ENCODE data around the gene SYNGR2.
A peak's percentile ranks its signal among the peaks of the same experiment; 100 is the strongest.
"Not testable (repeated sequence)": the region's sequence is repeated elsewhere in the genome, so short reads cannot be mapped to it uniquely, and the experiment has no call there.

SYNGR2 gene

DNA sequence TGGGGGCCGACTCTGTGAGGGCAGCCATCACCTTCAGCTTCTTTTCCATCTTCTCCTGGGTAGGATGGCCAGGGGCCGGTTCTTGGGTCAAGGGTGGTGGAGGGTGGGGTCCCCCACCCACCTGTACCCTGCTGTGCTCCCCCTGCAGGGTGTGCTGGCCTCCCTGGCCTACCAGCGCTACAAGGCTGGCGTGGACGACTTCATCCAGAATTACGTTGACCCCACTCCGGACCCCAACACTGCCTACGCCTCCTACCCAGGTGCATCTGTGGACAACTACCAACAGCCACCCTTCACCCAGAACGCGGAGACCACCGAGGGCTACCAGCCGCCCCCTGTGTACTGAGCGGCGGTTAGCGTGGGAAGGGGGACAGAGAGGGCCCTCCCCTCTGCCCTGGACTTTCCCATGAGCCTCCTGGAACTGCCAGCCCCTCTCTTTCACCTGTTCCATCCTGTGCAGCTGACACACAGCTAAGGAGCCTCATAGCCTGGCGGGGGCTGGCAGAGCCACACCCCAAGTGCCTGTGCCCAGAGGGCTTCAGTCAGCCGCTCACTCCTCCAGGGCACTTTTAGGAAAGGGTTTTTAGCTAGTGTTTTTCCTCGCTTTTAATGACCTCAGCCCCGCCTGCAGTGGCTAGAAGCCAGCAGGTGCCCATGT, 3.3 kb downstream of the SYNGR2 start:
- not testable (repeated sequence) for DNase-seq (ENCODE audit: low read depth)

DNA sequence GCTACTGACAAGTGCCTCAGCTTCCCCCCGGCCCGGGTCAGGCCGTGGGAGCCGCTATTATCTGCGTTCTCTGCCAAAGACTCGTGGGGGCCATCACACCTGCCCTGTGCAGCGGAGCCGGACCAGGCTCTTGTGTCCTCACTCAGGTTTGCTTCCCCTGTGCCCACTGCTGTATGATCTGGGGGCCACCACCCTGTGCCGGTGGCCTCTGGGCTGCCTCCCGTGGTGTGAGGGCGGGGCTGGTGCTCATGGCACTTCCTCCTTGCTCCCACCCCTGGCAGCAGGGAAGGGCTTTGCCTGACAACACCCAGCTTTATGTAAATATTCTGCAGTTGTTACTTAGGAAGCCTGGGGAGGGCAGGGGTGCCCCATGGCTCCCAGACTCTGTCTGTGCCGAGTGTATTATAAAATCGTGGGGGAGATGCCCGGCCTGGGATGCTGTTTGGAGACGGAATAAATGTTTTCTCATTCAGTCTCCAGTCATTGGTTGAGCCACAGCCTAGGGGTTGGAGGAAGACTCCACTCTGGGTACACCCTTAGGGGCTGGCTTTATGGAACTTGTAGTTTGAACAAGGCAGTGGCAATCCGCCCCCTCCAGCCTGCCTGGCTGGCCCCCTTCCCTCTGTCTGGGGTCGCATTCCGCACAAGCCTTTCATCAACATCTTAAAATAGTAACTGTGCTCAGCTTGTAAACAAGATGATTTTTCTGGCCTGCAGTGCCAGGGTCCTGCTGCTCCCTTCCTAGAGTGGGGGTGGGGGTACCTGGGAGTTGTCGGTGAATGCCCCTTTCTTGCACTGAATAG, 4.1 kb downstream of the SYNGR2 start:
- DNase-seq (ENCODE audit: low read depth) = no peak

DNA sequence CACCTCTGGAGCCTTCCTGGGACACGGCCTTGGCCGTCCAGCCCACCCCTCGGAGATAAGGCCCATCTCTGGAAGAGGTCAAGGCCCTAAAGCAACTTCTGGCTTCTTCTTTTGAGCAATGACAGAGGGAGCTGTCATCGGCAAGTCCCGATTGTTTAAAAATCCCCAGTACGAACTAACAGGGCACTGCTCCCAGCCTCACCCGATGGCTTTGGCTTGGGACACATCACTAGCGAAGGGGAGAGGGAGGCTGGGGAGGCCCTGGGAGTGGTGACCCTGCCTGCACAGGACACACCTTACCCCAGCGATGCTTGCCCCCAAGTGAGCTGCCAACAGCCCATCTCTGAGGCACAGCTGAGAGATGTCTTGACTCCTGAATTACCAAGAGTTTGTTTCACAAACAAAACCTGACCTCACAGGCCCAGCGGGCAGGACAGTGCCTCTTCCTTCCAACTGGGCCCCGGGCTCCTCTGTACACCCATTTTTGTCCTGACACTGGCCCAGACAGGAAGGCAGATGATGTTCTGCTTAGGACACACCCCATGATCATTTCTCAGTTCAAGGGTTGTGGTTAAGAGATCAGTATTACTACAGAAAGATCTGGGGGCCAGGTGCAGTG, 4.8 kb downstream of the SYNGR2 start:
- no peak for DNase-seq (ENCODE audit: low read depth)

DNA sequence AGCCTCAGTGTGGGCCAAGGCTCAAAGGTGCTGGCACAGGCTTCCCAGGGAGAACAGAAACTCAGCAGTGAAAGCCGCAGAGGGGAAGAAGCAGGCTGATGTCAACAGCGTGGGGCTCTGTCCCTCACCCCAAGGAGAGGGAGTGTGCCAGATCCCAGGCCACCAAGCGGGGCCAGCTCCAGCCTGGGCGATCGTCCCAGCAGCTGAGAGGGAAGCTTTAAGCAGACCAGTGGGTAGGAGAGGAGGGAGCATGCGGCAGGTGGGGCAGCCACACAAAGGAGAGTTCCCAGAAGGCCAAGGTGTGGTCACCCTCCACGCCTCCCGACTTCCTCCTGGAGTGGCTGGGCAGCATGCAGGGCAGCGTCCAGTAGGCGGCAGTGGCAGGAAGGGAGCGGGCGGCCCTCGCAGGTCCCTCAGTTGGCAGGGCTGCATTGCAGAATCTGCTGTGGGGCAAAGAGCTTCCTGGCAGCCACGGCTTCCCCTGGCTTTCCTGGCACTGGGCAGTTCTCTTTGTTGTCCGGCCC, 6.0 kb downstream of the SYNGR2 start:
- no peak for DNase-seq (ENCODE audit: low read depth)

DNA sequence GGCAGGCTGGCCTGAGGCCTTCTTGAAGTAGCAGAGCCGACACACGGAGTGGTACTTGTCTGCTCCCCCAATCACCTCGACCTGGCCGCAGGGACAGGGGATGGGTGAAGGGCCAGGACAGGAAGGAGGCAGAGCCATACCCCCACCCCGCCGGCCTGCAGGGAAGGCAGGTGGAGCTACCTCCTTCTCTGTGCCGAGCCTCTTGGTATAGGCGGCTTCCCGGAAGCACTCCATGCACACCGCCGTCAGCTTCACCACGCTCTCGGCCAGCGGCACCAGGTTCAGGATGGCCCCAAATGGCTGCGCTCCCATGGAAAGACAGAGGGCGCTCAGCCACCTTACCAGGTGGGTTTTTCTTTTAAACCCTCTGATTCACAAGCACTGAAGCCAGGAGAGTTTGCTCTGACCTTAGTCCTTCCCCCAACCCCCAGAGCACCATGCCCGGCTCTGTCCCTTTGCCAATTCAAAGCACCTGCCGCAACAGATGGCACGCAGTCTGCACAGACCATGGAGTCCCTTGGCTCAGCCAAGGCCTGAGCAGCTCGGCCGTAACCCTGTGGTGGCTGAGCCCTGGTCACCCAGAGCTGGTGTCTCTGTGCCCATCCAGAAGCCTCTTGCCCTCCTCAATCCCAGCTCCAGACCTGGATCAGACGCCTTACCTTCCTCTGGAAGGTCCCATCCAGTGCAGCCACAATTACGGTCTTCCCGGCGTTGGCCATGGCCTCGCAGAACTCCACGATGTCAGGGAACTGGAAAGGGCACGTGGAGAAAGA, 6.7 kb downstream of the SYNGR2 start:
- no peak for DNase-seq (ENCODE audit: low read depth)

DNA sequence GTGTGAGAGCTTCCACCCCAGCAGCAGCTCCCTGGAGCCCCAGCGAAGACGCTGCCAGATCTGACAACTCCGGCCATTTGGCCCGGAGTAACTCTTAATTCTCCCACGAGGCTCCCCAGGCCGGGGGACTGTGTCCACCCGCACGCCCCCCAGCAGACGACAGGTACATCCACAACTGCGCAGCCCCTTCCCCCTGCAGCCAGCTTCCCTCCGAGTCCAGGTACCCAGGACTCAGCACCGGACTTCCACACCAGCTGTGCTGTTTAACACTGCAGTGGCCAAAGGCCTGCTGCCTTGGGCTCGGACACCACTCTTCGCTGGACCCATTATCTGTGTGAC, 7.2 kb downstream of the SYNGR2 start:
- no peak for DNase-seq (ENCODE audit: low read depth)

DNA sequence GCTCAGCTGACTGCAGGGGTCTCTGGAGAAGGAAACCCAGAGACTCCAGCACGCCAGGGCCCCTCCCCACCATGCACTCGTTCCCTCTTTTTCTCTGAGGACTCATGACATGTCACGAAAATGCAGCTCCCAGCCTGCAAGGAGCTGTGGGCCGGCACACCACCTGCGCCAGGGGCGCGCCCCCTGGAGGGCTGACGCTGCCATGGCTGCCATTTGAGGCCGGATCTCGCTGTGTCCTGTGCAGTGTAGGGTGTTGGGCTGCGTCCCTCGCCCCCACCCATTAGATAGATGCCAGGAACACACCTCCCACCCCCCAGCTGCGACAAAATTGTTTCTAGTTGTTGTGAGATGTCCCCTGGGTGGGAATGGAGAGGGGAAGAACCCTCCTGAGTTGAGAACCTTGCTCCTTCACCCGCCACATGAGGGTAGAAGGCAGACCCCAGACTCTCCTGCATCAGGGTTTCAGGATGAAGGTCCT, 8.2 kb downstream of the SYNGR2 start:
- peak; percentile 61 for DNase-seq (ENCODE audit: low read depth)

DNA sequence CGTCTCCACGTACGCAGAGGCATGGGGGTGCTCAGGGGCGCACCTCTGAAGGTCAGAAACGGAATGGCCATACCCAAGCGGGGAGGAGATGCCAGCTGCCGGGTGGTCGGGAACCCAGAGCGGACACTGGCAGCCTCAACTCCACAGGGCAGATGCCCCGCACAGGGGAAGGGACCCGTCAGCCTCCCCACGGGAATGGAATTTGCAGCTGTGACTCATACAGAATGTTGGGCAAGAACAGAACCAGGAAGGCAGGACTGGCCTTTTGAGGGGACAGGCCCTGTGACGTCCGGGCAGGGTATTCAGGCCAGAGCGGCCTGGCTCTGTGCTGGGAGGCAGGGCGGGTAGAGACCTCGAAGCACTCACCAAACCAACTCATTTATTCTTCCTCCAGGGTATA, 11.0 kb downstream of the SYNGR2 start:
- no peak for DNase-seq (ENCODE audit: low read depth)

DNA sequence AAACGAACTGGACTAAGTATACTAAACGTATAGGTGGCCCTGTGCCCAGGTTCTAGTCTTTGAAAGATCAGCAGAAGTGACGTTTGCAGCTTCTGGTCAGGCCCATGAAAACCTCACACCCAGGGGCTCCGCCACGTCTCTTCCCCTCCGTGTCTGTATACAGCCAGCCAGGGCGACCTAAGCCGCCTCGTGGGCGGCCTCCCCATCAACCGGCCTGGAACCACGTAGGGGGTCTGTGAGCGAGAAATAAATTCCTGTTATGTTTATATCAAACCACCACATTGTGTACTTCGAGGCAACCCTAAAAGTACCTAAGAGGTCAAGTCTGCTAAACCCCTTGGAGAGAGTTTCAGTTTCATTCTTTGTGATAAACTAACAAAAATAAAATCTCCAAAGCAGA, 11.7 kb downstream of the SYNGR2 start:
- DNase-seq (ENCODE audit: low read depth) = no peak

DNA sequence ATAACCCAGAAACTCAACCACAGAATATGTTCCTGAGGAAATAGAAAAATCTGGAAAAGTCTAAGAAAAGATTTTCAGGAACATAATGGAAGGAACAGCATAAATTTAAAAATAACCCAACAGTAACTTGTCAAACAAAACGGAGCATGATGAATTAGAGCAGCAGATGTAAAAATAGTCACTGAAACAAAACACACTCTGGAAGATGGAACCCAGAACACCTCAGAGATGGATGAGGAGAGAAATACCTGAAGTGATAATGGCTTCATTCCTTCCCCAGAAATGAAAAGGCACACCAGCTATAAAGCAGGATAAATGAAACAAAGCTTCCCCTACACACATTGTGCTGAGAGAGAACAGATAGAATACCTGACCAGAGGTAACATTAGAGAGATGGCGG, 12.1 kb downstream of the SYNGR2 start:
- DNase-seq (ENCODE audit: low read depth) = no peak

DNA sequence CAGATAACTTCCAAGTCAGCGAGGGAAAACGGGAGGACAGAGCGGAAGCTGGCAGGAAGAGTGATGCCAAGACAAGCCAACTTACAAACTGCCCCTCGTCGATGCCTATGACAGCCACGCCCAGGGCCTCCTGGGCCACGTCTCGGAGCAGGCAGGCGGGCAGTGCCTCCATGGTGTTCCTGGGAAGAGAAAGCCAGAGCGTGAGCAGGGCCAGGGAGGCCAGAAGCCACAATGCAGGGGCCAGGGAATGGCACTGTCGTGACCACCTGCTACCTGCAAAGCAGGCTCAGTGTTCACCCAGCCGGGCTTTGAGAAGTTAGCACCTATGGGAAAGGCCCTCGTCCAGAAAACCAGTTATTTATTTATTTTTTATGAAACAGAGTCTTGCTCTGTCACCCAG, 14.1 kb downstream of the SYNGR2 start:
- no peak for DNase-seq (ENCODE audit: low read depth)

DNA sequence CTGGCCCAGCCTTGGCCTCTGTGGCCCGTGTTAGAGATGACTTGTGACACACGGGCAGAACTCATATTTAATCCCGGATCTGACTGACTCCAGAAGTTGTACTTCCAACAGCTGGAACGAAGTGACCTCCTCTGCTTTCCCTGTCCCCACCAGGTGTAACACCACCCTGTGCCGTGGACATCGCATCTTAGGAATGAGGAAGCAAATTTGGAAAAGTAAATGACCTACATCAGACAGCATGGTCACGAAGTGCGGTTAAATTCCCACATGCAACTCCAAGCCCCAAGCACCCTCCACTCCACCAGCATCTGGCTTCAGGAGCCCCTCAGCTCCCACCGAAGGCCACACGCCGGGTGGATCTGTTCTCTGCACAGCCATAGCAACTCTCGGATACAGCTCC, 15.5 kb downstream of the SYNGR2 start:
- no peak for DNase-seq (ENCODE audit: low read depth)

DNA sequence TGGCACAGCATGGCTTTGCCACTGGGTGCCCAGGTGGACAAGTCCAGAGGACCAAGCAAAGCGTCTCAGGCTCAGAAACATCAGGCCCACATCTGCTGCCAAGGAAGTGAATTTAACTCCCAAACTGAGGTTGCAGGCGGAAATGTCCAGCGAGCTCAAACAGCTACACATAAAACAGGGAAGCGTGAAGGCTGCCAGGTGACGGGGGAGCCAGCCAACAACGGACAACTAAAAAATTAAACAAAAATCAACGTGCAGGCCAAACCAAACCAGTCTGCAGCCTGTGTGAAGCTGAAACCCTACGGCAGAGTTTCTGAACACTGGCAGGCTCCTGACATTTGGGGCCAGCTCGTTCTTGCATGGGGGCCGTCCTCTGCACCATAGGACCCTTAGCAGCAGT, 16.0 kb downstream of the SYNGR2 start:
- DNase-seq (ENCODE audit: low read depth) = no peak

DNA sequence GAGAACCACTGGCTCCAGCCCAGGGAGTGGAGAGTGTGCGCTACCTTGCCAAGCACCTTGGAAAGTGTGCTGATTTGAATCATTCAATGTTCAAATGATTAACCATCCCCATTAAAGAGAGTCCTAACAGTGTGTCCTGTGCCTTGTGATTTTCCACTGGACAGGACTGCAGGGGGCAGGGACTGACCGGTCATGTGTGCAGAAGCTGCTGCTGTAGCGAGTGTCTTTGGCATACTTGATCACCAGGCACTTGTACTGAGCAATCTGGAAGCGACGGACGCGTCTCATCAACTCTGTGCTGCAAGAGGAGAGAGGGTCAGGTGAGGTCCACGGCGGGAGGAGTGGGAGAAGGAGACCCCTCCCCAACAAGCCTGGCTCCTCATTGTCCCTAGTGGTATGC, 16.5 kb downstream of the SYNGR2 start:
- no peak for DNase-seq (ENCODE audit: low read depth)

DNA sequence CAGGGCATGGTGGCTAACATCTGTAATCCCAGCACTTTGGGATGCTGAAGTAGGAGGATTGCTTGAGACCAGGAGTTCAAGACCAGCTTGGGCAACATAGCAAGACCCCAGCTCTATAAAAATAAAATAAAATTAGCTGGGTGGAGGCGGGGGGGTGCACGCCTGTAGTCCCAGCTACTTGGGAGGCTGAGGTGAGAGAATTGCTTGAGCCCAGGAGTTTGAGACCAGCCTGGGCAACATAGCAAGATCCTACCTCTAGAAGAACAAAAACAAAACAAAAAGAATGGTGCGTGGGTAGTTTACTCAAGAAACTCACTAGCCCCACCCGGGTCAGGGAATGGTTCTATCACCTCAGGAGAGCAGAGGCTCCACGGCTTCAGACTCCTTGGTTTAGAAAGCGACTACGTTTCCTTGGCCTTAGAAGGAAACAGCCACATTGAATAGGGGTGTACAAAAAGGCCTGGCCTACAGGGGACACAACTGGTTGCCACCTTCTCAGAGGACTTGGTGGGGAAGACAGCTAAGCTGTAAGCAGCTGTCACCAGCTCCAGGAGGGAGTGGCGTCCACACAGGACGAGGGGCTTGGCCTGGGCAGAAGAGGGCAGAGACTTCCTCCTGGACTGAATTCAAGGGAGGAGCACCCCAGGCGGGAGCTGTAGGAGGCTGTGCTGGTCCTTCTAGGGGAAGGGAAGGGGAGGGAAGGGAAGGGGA, 17.8 kb downstream of the SYNGR2 start:
- no peak for DNase-seq (ENCODE audit: low read depth)

DNA sequence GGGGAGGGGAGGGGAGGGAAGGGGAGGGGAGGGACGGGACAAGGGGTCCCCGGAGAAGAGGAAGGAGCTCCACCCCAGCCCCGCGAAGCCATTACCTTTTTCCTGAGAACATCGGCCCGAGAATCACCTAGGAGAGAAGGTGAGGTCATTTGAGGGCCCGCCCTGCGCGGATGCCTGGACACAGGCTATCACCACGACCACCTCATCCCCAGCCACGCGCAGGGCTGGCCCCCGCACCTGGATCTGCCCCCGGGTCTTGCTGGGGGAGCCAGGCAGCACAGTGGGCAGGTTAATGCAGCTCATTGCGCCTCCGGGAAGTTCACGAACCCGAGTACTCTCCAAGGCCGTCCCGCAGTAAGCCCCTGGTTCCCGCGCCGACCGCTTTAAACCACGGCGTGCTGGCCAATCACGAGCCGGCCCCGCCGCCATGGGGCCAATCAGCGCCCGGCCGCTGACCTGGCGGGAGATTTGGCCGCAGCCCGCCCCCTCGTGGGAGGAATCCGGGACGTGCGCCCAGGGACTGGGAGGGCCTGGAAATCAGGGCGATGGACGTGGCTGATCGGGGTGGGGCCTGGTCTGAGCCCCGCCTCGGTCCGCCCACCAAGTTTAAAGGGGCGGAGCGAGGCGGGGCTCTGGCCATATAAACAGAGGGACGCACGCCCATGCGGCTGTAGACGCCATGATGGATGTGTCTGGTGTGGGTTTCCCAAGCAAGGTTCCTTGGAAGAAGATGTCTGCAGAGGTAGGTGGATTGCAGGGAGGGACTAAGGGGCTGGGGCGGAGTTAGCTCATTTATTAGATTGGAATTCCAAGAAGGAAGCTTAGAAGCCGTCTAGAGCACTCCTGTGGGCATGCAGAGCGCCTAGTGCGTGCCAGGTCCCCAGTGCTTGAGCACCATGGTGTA, 18.6 kb downstream of the SYNGR2 start, which contains the start of the genes AFMID and TK1:
AFMID (plus strand) TSS at position 671 of the 904 bp plus-strand sequence; CDS start at position 680, 9 bp downstream.
TK1 (minus strand) TSS at position 361 of the 904 bp plus-strand sequence; CDS start at position 303, 58 bp downstream.
- peak; percentile 86 for DNase-seq (ENCODE audit: low read depth)

DNA sequence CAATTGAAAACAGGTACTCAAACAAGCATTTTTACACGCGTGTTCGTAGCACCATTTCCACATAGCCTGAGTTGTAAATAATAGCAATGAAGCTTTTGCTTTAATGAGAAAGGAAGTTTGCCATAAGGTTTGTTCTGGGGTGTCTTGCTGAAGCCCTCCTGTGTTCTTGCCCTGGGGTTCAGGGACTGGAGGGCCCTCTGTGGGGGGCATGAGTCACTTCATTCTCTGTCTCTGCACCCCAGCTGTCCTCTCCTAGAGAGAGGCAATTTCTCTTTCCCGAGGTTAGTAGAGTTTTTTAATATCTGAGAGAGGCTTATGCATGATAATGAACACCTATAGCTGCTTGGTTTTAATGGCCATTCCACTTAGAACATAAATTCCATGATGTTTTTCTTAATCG, 28.3 kb downstream of the SYNGR2 start:
- DNase-seq (ENCODE audit: low read depth) = no peak

DNA sequence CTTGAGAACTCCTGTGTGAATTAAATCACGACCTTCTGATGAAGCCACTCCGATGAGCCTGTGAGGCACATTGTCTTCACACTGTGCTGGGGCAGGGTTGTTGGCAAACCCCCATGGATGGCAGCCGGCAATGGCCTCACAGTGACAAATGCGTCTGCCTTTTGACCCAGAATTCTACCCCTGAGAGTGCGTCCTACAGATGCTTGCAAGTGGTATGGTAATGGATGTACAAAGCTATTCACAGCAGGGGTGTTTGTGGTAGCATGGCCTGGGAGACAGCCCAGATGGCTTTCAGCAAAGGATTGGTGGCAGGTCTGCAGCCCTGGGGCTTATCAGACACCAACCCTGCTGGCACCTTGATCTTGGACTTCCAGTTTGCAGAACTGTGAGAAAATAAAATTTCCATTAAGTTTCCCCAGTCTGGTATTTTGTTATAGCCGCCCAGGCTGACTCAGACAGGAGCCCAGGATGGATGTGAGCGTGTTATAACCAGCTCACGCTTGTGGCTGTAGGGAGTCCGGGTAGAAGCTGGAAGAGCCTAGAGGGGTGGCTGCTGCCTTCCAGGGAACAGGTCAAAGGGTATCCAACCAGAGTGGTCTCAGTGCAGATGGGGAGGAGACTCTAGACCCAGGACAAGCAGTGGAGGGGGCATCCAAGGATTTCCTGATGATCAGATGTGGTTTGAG, 28.9 kb downstream of the SYNGR2 start:
- DNase-seq (ENCODE audit: low read depth) = no peak

DNA sequence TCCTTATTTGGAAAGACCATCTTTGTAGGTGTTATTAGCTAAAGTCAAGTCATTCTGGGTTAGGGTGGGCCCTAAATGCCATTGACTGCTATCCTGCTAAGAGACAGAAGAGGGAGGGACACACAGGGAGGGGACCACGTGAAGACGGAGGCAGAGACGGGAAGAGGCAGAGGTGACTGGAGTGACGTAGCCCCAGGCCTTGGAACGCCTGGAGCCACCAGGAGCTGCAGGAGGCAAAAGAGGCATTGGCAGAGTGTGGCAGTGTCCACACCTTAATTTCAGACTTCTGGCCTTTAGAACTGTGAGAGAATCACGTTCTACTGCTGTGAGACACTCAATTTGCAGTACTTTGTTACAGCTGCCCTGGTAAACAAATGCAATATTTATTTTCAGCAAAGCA, 32.1 kb downstream of the SYNGR2 start:
- DNase-seq (ENCODE audit: low read depth) = no peak

DNA sequence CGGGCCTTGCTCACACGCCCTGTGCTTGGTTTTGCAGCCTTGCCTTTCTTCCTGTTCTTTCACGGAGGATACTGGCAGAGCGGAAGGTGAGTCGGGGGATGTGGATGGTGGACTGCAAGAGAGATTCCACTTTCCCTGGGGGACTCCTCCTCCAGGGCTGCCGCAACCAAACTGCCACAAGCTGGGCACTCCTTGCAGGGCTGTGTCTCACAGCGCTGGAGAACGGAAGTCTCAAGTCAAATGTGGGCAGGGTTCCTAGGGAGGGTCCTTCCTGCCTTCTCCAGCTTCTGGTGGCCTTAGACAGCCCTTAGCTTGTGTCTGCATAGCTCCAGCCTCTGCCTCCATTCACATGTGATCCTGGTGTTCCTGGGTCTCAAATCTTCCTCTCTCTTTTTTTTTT, 34.3 kb downstream of the SYNGR2 start:
- no peak for DNase-seq (ENCODE audit: low read depth)

Measured in stimulated activated CD8-positive, alpha-beta memory T cell treated with anti-CD3 and anti-CD28 coated beads, Interleukin-4, amount 100 ng/mL, for 24 hours (primary cell).